GM12875 (cell line): ENCODE measurements around the gene UGT1A3.

Source experiments
- H3K4me3 ChIP-seq: one replicate; pipeline ENCODE4 v1.5.1; 2011; ENCODE audit warnings: low read depth, low read length, control low read depth
- TF ChIP-seq, protein P1 (sequence below): IDR thresholded peaks from 2 replicates; pipeline ENCODE4 v1.5.1; 2011; ENCODE audit warnings: low read depth, mild to moderate bottlenecking, control low read depth, inconsistent platforms, low read length, moderate library complexity, borderline replicate concordance; ENCODE audit not compliant: insufficient read depth

UGT1A3 gene

DNA sequence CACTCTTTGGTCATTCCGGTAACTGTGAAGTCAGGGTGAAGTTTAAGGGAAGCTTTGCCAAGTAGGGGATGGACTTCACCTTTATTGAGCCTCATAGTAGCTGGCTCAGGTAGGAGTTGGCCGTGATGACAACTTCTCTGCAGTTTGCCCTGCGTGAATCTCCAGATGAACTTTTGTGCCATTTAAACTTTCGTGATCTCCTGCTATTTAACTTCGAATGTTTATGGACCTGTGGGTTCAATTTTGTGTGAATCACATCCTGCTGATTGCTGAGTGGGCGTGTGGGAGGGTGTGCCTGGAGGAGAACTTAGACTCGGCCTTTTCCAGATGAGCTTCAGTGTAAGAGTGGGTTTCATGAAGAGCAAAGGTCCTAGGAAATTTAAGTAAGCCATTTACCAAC, 35.4 kb downstream of the UGT1A3 start:
- TF ChIP-seq, protein P1, sequence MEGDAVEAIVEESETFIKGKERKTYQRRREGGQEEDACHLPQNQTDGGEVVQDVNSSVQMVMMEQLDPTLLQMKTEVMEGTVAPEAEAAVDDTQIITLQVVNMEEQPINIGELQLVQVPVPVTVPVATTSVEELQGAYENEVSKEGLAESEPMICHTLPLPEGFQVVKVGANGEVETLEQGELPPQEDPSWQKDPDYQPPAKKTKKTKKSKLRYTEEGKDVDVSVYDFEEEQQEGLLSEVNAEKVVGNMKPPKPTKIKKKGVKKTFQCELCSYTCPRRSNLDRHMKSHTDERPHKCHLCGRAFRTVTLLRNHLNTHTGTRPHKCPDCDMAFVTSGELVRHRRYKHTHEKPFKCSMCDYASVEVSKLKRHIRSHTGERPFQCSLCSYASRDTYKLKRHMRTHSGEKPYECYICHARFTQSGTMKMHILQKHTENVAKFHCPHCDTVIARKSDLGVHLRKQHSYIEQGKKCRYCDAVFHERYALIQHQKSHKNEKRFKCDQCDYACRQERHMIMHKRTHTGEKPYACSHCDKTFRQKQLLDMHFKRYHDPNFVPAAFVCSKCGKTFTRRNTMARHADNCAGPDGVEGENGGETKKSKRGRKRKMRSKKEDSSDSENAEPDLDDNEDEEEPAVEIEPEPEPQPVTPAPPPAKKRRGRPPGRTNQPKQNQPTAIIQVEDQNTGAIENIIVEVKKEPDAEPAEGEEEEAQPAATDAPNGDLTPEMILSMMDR = no peak
- H3K4me3 ChIP-seq = no peak overlapping the region

DNA sequence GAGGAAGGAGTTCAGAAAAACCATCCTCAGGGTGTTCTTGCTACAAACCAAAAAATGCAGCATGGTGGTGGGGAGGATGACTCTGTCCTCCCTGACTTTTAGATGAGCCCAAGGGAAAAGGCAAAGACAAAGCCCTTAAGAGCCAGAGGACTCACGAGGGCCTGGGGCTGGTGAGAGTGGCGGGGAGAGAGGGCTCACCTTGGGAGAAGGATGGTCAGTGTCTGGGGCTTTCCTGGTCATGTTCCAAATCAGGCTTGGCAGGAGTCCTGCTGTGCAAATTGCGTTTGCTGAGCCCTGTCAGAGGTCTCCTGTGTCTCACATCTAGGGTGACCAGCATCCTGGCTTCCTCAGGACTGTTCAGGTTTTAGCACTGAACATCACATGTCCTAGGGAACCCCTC, 35.9 kb downstream of the UGT1A3 start:
- no peak overlapping the region for H3K4me3 ChIP-seq
- TF ChIP-seq, protein P1 = no peak

DNA sequence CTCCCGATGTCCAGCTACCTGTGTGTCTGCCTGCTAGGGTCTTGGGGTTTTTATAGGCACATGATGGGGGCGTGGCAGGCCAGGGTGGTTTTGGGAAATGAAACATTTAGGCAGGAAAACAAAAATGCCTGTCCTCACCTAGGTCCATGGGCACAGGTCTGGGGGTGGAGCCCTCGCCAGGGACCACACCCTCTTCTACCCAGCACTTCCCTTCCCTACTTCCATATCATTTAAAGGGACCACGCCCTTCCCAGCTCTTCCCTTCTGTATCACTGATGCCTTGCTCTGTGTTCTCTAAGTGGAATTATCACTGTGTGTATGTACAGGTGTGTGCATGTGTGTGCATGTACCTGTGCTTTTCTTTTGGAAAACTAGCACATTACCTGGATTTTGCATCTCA, 37.6 kb downstream of the UGT1A3 start:
- H3K4me3 ChIP-seq = no peak overlapping the region
- TF ChIP-seq, protein P1 = no peak

DNA sequence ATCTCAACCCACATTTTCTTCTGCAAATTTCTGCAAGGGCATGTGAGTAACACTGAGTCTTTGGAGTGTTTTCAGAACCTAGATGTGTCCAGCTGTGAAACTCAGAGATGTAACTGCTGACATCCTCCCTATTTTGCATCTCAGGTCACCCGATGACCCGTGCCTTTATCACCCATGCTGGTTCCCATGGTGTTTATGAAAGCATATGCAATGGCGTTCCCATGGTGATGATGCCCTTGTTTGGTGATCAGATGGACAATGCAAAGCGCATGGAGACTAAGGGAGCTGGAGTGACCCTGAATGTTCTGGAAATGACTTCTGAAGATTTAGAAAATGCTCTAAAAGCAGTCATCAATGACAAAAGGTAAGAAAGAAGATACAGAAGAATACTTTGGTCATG, 39.2 kb downstream of the UGT1A3 start:
- TF ChIP-seq, protein P1 = no peak
- no peak overlapping the region for H3K4me3 ChIP-seq

DNA sequence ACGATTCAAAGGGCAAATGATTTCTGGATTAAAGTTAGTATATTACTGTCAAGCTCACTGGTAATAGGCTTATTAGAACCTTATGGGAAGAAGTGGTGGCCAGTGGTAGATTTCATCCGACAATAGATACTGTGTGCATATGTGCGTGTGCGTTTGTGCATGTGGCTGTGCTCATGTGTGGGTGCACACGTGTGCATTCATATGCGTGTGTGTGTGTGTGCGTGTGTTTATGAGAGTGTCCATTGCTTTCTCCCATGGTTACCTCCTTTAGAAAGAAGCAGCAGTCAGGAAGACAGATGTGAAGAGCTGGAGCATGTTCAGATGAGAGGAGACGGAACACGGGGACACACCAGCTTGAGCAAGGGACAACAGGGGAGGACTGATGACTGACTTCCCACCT, 40.4 kb downstream of the UGT1A3 start:
- TF ChIP-seq, protein P1 = no peak
- H3K4me3 ChIP-seq = no peak overlapping the region

DNA sequence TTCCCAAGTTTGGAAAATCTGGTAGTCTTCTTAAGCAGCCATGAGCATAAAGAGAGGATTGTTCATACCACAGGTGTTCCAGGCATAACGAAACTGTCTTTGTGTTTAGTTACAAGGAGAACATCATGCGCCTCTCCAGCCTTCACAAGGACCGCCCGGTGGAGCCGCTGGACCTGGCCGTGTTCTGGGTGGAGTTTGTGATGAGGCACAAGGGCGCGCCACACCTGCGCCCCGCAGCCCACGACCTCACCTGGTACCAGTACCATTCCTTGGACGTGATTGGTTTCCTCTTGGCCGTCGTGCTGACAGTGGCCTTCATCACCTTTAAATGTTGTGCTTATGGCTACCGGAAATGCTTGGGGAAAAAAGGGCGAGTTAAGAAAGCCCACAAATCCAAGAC, 43.3 kb downstream of the UGT1A3 start:
- no peak overlapping the region for H3K4me3 ChIP-seq
- TF ChIP-seq, protein P1 = no peak

DNA sequence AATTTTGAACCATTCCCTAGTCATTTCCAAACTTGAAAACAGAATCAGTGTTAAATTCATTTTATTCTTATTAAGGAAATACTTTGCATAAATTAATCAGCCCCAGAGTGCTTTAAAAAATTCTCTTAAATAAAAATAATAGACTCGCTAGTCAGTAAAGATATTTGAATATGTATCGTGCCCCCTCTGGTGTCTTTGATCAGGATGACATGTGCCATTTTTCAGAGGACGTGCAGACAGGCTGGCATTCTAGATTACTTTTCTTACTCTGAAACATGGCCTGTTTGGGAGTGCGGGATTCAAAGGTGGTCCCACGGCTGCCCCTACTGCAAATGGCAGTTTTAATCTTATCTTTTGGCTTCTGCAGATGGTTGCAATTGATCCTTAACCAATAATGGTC, 43.7 kb downstream of the UGT1A3 start:
- H3K4me3 ChIP-seq = no peak overlapping the region
- TF ChIP-seq, protein P1 = no peak
